Measurements from ENCODE around the gene CDH6.

CDH6 gene

GRCh38 chr5:31255041-31255440 is 61.6 kb downstream of the CDH6 start:
- DNase-seq: no peak

DNA sequence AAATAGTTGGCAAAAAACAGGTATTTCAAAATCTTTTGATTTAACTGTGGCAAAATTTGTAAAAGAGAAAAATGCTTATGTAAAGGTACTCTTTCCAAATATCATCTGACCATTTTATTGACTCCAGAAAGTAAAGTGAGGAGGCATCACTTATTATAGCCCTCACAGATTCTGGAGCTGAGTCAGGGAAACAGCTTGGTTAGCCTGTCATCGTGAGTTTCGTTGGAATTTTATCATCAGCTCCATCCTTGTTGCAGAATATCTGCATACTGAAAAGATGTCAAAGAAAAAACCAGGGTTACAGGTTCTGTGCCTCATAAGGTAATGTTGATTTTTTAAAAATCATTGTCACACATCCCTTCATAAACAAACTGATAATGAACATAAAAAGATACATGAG is 74.8 kb downstream of the CDH6 start:
- DNase-seq: no peak

DNA sequence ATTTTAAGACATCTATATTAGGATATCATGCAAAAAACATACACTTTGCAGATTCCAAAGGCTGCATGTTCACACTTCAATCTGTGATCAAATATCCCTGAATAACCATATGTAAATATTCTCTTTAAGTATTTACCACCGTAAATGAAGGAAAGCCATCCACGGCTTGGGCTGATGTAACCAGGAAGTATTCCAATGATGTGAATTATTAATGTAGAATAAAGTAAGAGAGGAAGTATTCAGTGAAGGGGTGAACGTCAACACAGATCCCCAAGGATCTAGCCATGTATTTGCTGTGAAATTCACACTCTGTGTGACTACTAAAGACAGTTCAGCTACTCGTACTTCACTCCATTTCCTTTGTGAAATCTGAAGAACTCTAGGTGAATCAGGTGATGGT is 75.2 kb downstream of the CDH6 start:
- DNase-seq: no peak

DNA sequence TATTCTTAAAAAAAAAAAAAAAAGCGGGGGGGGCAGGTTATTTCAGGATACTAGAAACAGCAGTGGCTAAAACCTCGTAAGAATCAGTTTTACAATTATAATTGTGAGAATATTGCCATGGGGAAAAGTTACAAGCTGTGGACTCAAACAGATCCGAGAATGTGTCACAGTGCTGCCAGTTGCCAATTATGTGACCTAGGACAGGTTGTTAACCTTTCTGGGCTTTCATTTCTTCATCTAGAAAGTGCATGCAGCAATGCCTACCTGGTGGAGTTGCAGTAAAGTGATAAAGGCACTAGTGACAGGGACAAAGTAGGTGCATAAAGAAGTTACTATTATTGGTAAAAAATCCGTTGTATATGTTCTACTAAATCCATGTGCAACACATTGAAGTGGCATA is 75.8 kb downstream of the CDH6 start:
- DNase-seq: no peak

GRCh38 chr5:31270396-31270795 is 76.9 kb downstream of the CDH6 start:
- no peak for DNase-seq

GRCh38 chr5:31271567-31271966 is 78.1 kb downstream of the CDH6 start:
- DNase-seq: no peak

- no peak for DNase-seq
These were observed 79.7 kb downstream of the CDH6 start for GRCh38 chr5:31273161-31273560.

GRCh38 chr5:31273631-31274378 is 80.3 kb downstream of the CDH6 start:
- DNase-seq: no peak

DNA sequence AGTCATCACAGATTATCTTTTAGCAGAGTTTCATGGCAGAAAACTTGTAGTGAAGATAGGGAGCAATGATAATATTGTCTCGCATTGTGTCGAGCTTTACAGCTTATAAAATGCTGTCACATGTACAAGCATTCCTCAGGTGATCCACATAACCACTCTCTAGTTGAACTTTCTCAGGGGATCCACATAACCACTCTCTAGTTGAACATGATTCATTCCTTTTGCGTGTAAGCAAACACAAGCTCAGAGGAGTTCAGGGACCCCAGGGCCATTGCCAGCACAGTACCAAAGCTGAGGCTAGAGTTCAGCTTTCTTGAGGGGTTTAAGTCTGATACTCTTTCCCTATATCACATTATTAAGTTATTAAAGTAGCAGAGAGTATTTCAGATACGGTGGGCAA is 86.7 kb downstream of the CDH6 start:
- DNase-seq: no peak

DNA sequence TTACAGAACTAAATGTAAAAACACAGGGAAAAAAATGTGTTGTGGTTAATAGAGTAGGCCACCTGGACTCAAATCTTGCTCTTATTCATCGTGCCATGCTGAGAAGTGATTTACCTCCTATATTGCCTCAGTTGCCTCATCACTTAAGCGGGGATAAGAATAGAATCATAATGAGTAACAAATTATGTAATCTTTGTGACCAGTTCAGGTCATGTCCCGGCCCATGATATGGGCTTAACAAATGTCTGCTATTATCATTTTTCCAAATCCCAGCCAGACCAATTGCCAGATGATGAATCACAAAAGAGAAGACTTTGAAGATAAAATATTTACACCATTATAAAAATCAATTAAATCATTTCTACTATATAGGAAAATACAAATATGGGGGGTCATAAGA is 89.8 kb downstream of the CDH6 start:
- DNase-seq: no peak

DNA sequence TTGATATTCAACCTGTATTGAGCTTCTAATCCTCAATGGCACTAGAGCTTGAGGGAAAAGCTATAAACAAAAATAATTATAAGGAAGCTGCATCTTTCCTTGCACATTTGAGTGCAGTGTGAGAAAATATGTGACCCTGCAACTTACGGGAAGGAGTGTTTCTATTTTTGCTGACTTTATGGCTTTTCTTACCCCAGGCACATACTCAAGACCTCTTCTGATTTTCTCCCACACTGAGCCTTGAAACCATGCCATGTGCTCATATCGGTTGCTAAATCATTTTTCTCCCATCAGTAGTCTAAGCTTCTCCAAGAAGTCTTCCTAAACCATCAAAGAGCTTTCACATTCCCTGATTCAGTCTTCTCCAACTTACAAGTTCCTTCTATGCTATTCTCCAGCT is 91.5 kb downstream of the CDH6 start:
- no peak for DNase-seq

- no peak for DNase-seq
These were observed 94.5 kb downstream of the CDH6 start for GRCh38 chr5:31287985-31288384.

DNA sequence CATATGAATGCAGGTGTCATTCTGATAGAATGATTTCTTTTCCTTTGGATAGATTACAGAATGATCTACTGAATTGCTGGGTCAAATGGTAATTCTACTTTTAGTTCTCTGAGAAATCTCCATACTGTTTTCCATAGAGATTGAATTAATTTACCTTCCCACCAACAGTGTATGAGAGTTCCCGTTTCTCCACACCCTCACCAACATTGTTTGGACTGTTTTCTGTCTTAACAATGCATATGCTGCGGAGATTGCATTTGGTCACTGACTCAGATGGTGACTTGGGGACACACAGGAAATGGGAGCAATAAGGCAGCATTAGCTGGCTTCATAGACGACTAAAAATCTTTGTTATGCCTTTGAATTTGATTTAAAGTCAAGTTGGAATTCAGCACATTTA is 95.9 kb downstream of the CDH6 start:
- DNase-seq: no peak

DNA sequence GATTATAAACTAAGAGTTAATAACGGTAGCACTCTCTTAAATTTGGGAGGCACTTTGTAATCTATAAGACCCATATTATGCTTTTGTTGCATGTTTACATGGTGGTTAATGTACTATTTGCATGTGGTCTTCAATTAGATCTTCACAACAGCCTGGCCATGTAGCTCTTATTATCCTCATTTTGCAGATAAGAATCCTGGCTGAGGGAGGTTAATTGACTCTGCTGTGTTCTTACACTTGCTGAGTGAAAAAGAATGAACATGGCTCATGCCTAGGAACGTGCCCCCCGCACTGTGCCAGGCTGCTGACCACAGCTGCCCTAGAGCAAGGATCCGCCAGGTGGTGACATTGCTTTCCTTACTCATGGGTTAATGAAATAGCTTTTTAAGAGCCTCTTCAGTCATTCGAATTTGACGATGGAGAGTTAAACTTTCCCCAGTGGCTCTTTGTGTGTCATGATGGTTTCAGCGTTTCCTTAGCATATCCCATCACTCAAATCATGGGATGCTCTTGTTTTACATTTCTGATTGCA is 97.9 kb downstream of the CDH6 start:
- DNase-seq: no peak

DNA sequence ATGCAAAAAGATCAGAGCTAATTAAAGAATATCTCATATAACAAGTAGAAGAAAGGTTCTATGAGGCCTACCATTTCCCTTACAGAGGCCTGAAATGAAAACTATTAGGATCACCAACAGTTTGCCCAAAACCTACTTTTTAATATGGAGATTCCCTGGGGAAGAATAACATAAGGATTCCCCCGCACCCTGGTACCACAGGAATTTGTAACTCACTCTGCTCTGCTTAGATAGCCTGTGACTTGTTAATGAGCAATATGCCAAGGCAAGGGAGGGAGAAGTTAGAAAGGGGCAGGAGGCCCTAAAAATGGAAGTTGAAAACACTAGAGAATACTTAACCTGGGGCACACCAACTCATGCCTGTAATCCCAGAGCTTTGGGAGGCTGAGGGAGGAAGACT is 107.0 kb downstream of the CDH6 start:
- DNase-seq: no peak

- DNase-seq: no peak
These were observed 108.3 kb downstream of the CDH6 start for GRCh38 chr5:31301833-31302232.

GRCh38 chr5:31303688-31304087 is 110.2 kb downstream of the CDH6 start:
- no peak for DNase-seq

DNA sequence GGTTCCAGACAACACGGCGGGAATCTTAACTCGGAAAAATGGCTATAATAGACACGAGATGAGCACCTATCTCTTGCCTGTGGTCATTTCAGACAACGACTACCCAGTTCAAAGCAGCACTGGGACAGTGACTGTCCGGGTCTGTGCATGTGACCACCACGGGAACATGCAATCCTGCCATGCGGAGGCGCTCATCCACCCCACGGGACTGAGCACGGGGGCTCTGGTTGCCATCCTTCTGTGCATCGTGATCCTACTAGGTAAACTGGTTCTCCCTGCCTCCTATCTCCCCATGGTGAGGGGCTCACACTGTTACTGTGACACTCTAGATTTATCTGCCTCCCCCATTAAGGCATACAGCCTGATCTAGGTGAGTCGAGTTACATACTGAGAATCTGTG is 124.2 kb downstream of the CDH6 start:
- DNase-seq: no peak

GRCh38 chr5:31319335-31319734 is 125.8 kb downstream of the CDH6 start:
- DNase-seq: no peak

DNA sequence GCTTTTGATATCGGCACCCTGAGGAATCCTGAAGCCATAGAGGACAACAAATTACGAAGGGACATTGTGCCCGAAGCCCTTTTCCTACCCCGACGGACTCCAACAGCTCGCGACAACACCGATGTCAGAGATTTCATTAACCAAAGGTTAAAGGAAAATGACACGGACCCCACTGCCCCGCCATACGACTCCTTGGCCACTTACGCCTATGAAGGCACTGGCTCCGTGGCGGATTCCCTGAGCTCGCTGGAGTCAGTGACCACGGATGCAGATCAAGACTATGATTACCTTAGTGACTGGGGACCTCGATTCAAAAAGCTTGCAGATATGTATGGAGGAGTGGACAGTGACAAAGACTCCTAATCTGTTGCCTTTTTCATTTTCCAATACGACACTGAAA is 129.5 kb downstream of the CDH6 start:
- DNase-seq: no peak

- no peak for DNase-seq
These were observed 131.4 kb downstream of the CDH6 start for GRCh38 chr5:31324842-31325241.

- no peak for DNase-seq
These were observed 134.7 kb downstream of the CDH6 start for GRCh38 chr5:31328040-31328733.

GRCh38 chr5:31329715-31330114 is 136.2 kb downstream of the CDH6 start:
- no peak for DNase-seq

- no peak for DNase-seq
These were observed 138.7 kb downstream of the CDH6 start for GRCh38 chr5:31332160-31332559.

GRCh38 chr5:31333475-31333874 is 140.0 kb downstream of the CDH6 start:
- no peak for DNase-seq

Data from right hindlimb (tissue), 1 donor.